Measurements from ENCODE around the gene ABI1. TPM values are rescaled to one million over a fixed set of nuclear protein-coding genes. Genes with fewer than 3 reads are reported as not detected.
A peak's percentile ranks its signal among the peaks of the same experiment; 100 is the strongest.

The ABI1 gene
- total RNA-seq, 1 experiment from 2014 or later, result 33.9 TPM

DNA sequence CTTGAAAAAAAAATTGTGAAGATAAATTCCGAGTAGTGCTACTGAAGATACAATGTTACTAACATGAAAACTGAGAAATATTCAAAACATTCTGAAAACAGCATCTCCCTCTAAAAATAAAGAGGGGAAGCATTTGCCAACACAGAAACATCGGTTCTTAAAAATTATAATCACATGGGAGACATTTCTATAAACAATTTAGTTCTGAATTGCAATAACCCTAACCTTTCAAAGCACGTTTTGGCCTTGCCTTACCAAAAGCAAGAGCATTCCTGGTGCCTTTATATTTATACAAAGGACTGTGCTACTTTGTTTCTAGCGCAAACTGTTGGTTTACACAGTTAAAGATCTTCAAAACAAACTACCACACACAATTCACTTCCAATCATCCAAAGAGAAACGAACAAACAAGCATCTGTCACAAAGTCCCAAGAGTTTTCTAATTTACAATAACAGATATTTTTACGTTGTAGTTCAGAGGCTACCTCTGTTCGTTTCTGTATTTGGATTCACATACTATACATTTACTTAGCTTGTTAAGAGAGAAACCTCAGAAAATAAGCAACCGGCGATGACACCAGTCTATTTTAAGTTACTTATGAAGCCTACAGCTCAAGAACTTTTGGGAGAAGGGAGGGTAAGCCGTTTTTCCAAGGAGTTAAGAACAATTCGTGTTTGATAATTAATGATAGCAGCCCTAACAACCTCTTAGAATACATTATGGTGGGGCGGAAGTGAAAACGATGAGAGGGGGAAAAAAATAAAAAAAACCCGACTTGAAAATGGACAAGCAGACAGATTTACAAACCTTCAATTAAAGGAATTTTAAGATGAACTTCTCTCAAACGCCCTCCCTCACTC, 1.3 kb downstream of the ABI1 start:
- H3K27ac Mint-ChIP-seq, result peak overlapping the region; percentile 93
- no peaks in the 10 kb centered on the region for H3K27me3 Mint-ChIP-seq (ENCODE audit: low read depth)
- peaks cover 28% of the 10 kb centered on the region for H3K4me1 Mint-ChIP-seq
- ATAC-seq, result no peak
- no peak for TF ChIP-seq SOX15 (CRISPR knock-in tag; IDR thresholded peaks at IDR 0.05)
- TF ChIP-seq NFATC4 (CRISPR knock-in tag; IDR thresholded peaks at IDR 0.05), result no peak
- TF ChIP-seq JUN (CRISPR knock-in tag; IDR thresholded peaks at IDR 0.05), result no peak
- TF ChIP-seq, protein P1, sequence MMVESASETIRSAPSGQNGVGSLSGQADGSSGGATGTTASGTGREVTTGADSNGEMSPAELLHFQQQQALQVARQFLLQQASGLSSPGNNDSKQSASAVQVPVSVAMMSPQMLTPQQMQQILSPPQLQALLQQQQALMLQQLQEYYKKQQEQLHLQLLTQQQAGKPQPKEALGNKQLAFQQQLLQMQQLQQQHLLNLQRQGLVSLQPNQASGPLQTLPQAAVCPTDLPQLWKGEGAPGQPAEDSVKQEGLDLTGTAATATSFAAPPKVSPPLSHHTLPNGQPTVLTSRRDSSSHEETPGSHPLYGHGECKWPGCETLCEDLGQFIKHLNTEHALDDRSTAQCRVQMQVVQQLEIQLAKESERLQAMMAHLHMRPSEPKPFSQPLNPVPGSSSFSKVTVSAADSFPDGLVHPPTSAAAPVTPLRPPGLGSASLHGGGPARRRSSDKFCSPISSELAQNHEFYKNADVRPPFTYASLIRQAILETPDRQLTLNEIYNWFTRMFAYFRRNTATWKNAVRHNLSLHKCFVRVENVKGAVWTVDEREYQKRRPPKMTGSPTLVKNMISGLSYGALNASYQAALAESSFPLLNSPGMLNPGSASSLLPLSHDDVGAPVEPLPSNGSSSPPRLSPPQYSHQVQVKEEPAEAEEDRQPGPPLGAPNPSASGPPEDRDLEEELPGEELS (CRISPR knock-in tag; IDR thresholded peaks at IDR 0.05), result no peak
- TF ChIP-seq GABPB1 (CRISPR knock-in tag; IDR thresholded peaks at IDR 0.05), result no peak
- ChIA-PET CTCF (interaction anchor here (0.6 kb wide), 1 partner anchor 9 kb away, joined by 4 read pairs; no protein-coding TSS in a partner anchor), POLR2A (interaction anchor here (0.6 kb wide), 1 partner anchor 185 kb away, joined by 5 read pairs; no protein-coding TSS in a partner anchor)
- H3K9me3 Mint-ChIP-seq, result no peaks in the 10 kb centered on the region
- no peak for DNase-seq (ENCODE audit: low spot score)
- H3K36me3 Mint-ChIP-seq, result no peaks in the 10 kb centered on the region; the same call in 1 of the 2 replicates
- peak overlapping the region; percentile 99 for H3K4me3 Mint-ChIP-seq

DNA sequence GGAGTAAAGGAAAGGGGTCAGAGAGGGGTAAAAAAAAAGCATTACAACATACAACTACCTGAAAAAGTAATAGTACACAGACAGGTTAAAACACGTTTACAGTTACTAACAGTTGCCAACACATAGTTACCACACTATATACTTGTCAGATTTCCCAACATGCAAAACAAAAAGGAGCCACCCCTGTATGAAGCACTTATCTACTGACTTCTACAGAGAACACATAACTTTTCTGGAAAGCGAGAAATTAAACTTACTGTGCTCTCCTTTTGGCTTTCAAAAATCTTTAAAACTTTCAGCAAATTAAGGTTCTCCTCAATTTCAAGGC, 2.1 kb downstream of the ABI1 start:
- Mint-ChIP-seq H3K9me3 (peaks cover 4% of the 10 kb centered on the region), H3K36me3 (peaks cover 4% of the 10 kb centered on the region), H3K4me1 (peaks cover 33% of the 10 kb centered on the region), H3K27me3 (ENCODE audit: low read depth) (no peaks in the 10 kb centered on the region), H3K4me3 (peak overlapping the region; percentile 99), H3K27ac (no peak overlapping the region)
- ChIA-PET POLR2A (no interaction called here), CTCF (no interaction called here)
- DNase-seq (ENCODE audit: low spot score) (no peak), ATAC-seq (no peak)
- TF ChIP-seq SMAD3 (CRISPR knock-in tag; IDR thresholded peaks at IDR 0.05; ENCODE audit: borderline replicate concordance) (no peak), ZSCAN18 (CRISPR knock-in tag; IDR thresholded peaks at IDR 0.05) (no peak), ZNF317 (CRISPR knock-in tag; IDR thresholded peaks at IDR 0.05; ENCODE audit: borderline replicate concordance, low read depth) (no peak), USF2 (CRISPR knock-in tag; IDR thresholded peaks at IDR 0.05) (no peak), FOXK1 (CRISPR knock-in tag; IDR thresholded peaks at IDR 0.05) (no peak), OVOL2 (CRISPR knock-in tag; IDR thresholded peaks at IDR 0.05; ENCODE audit: borderline replicate concordance) (no peak), FOXJ3 (CRISPR knock-in tag; IDR thresholded peaks at IDR 0.05; ENCODE audit: borderline replicate concordance) (no peak), ESRRA (CRISPR knock-in tag; IDR thresholded peaks at IDR 0.05; ENCODE audit: borderline replicate concordance) (no peak)
- TF ChIP-seq, protein P2, sequence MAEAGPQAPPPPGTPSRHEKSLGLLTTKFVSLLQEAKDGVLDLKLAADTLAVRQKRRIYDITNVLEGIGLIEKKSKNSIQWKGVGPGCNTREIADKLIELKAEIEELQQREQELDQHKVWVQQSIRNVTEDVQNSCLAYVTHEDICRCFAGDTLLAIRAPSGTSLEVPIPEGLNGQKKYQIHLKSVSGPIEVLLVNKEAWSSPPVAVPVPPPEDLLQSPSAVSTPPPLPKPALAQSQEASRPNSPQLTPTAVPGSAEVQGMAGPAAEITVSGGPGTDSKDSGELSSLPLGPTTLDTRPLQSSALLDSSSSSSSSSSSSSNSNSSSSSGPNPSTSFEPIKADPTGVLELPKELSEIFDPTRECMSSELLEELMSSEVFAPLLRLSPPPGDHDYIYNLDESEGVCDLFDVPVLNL (CRISPR knock-in tag; IDR thresholded peaks at IDR 0.05; ENCODE audit: borderline replicate concordance, low read depth), result no peak

- no peak for ATAC-seq
- peak overlapping the region; percentile 99 for H3K4me3 Mint-ChIP-seq
- peak overlapping the region; percentile 82; the same call in 1 of the 2 replicates for H3K27ac Mint-ChIP-seq
- ChIA-PET POLR2A (interaction anchor here (0.6 kb wide), 1 partner anchor 187 kb away, joined by 3 read pairs; no protein-coding TSS in a partner anchor), CTCF (no interaction called here)
- H3K27me3 Mint-ChIP-seq (ENCODE audit: low read depth), result no peaks in the 10 kb centered on the region
- H3K4me1 Mint-ChIP-seq, result peaks cover 33% of the 10 kb centered on the region
- DNase-seq (ENCODE audit: low spot score), result no peak
- peaks cover 5% of the 10 kb centered on the region for H3K36me3 Mint-ChIP-seq
- H3K9me3 Mint-ChIP-seq, result peaks cover 5% of the 10 kb centered on the region
- no peak for TF ChIP-seq TCF7 (CRISPR knock-in tag; IDR thresholded peaks at IDR 0.05; ENCODE audit: low read depth)
- TF ChIP-seq FOXJ3 (CRISPR knock-in tag; IDR thresholded peaks at IDR 0.05; ENCODE audit: borderline replicate concordance), result no peak
- no peak for TF ChIP-seq TP53 (CRISPR knock-in tag; IDR thresholded peaks at IDR 0.05)
- no peak for TF ChIP-seq E2F5 (CRISPR knock-in tag; IDR thresholded peaks at IDR 0.05)
- TF ChIP-seq NR2C2 (CRISPR knock-in tag; IDR thresholded peaks at IDR 0.05), result no peak
- TF ChIP-seq GABPB1 (CRISPR knock-in tag; IDR thresholded peaks at IDR 0.05), result no peak
- TF ChIP-seq NFYB (CRISPR knock-in tag; conservative IDR thresholded peaks at IDR 0.05; ENCODE audit: low read depth), result no peak
- no peak for TF ChIP-seq HMGA2 (CRISPR knock-in tag; IDR thresholded peaks at IDR 0.05)
- TF ChIP-seq, protein P3, sequence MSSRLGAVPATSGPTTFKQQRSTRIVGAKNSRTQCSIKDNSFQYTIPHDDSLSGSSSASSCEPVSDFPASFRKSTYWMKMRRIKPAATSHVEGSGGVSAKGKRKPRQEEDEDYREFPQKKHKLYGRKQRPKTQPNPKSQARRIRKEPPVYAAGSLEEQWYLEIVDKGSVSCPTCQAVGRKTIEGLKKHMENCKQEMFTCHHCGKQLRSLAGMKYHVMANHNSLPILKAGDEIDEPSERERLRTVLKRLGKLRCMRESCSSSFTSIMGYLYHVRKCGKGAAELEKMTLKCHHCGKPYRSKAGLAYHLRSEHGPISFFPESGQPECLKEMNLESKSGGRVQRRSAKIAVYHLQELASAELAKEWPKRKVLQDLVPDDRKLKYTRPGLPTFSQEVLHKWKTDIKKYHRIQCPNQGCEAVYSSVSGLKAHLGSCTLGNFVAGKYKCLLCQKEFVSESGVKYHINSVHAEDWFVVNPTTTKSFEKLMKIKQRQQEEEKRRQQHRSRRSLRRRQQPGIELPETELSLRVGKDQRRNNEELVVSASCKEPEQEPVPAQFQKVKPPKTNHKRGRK (CRISPR knock-in tag; IDR thresholded peaks at IDR 0.05; ENCODE audit: borderline replicate concordance), result no peak
These were observed 2.6 kb downstream of the ABI1 start for GRCh38 chr10:26857991-26858706.
